ENCODE data around the gene SPDYE11.
"Not testable (repeated sequence)": the region's sequence is repeated elsewhere in the genome, so short reads cannot be mapped to it uniquely, and the experiment has no call there.

GRCh38 chr7:73005693-73006447, 51.8 kb downstream of the SPDYE11 start:
- not testable (repeated sequence) for TF ChIP-seq CTCF (IDR thresholded peaks at IDR 0.05)
- TF ChIP-seq POLR2A (IDR thresholded peaks at IDR 0.05) = peak in 3 of 4 donors; percentile 35 to 86 (median 67)

Data from esophagus squamous epithelium (tissue), 4 donors.